H1 (cell line): Measurements from ENCODE around the gene MIPEP. TPM values are rescaled to one million over a fixed set of nuclear protein-coding genes. Genes with fewer than 3 reads are reported as not detected.

Source experiments
- CTCF ChIA-PET: fragments of 300-600 bp; sonication (Branson Sonifier 250); formaldehyde crosslinking; loops from one replicate; lab custom pipeline; 2021; ENCODE audit not compliant: partially characterized antibody; lab: Charles Lee
- POLR2A ChIA-PET: fragments of 300-600 bp; sonication (Branson Sonifier 250); formaldehyde crosslinking; loops from one replicate; lab custom pipeline; 2021; ENCODE audit warnings: inconsistent platforms; ENCODE audit not compliant: partially characterized antibody; lab: Charles Lee
- DNase-seq, 2 experiments: peaks; one replicate each; pipeline versions ENCODE4 v3.0.0 to v3.0.0-alpha.2; 2010 to 2022; ENCODE audit warnings: low spot score in 2 of 2, low read depth in 1 of 2, mixed read lengths in 1 of 2
- FAIRE-seq: peaks from 2 replicates; lab custom pipeline; 2011; peaks lifted over from hg19 to GRCh38; lab: Jason Lieb, UNC
- H2AFZ ChIP-seq: 2 replicates; pipeline ENCODE4 v1.8.1; 2012; ENCODE audit warnings: low read length, inconsistent platforms
- H2AK5ac ChIP-seq: 2 replicates; pipeline ENCODE4 v1.6.1; 2013; ENCODE audit warnings: low read depth, low read length
- H2BK120ac ChIP-seq: replicated peaks from 2 replicates; pipeline ENCODE3; 2013; ENCODE audit warnings: low read depth, low read length, inconsistent platforms
- H2BK12ac ChIP-seq: 2 replicates; pipeline ENCODE4 v1.6.1; 2013; ENCODE audit warnings: low read depth, low read length
- H2BK15ac ChIP-seq: 2 replicates; pipeline ENCODE4 v1.6.1; 2013; ENCODE audit warnings: low read length
- H2BK20ac ChIP-seq: 2 replicates; pipeline ENCODE4 v1.6.1; 2013; ENCODE audit warnings: low read length
- H2BK5ac ChIP-seq: 2 replicates; pipeline ENCODE4 v1.6.1; 2013; ENCODE audit warnings: low read depth, low read length
- H3K14ac ChIP-seq: 2 replicates; pipeline ENCODE4 v1.6.1; 2013; ENCODE audit warnings: inconsistent platforms; ENCODE audit not compliant: insufficient read length
- H3K18ac ChIP-seq: 2 replicates; pipeline ENCODE4 v1.6.1; 2013; ENCODE audit warnings: low read length; ENCODE audit errors: extremely low read depth
- H3K23ac ChIP-seq: 2 replicates; pipeline ENCODE4 v1.6.1; 2013; ENCODE audit warnings: inconsistent platforms; ENCODE audit not compliant: insufficient read length
- H3K23me2 ChIP-seq: 2 replicates; pipeline ENCODE4 v1.6.1; 2013; ENCODE audit warnings: low read depth, low read length
- H3K27ac ChIP-seq: 2 replicates; pipeline ENCODE4 v1.6.1; 2011; ENCODE audit warnings: low read depth, low read length, inconsistent platforms
- H3K27me3 ChIP-seq, 4 experiments: replicated peaks in 1 of 4; 1 replicate in 1 of 4; 2 replicates in 3 of 4; pipeline versions ENCODE4 v1.6.1 to v1.8.1; 2011 to 2013; ENCODE audit warnings: low read length in 3 of 4, mild to moderate bottlenecking in 3 of 4, inconsistent platforms in 2 of 4, mixed read lengths in 2 of 4, moderate library complexity in 1 of 4; ENCODE audit not compliant: control insufficient read depth in 3 of 4, insufficient read depth in 3 of 4; ENCODE audit errors: extremely low read depth in 1 of 4
- H3K36me3 ChIP-seq, 4 experiments: 2 replicates each; pipeline versions ENCODE4 v1.6.1 to v1.8.1; 2011 to 2013; ENCODE audit warnings: mild to moderate bottlenecking in 4 of 4, low read length in 3 of 4, moderate library complexity in 2 of 4, control low read depth in 1 of 4, inconsistent platforms in 1 of 4; ENCODE audit not compliant: insufficient read depth in 4 of 4, control insufficient read depth in 2 of 4
- H3K4ac ChIP-seq: replicated peaks from 2 replicates; pipeline ENCODE3; 2013; ENCODE audit warnings: low read length, low read depth, mixed read lengths, inconsistent platforms; ENCODE audit not compliant: insufficient read length
- H3K4me1 ChIP-seq, 4 experiments: replicated peaks in 1 of 4; 1 replicate in 1 of 4; 2 replicates in 3 of 4; pipeline versions ENCODE4 v1.6.1 to v1.8.1; 2011 to 2013; ENCODE audit warnings: low read length in 3 of 4, inconsistent platforms in 2 of 4, mixed read lengths in 1 of 4; ENCODE audit not compliant: insufficient read depth in 4 of 4, control insufficient read depth in 3 of 4
- H3K4me2 ChIP-seq, 2 experiments: 2 replicates each; pipeline versions ENCODE4 v1.6.1 to v1.8.1; 2011 to 2013; ENCODE audit warnings: low read depth in 2 of 2, low read length in 2 of 2, control low read depth in 1 of 2, inconsistent platforms in 1 of 2, mild to moderate bottlenecking in 1 of 2; ENCODE audit not compliant: insufficient read depth in 1 of 2
- H3K4me3 ChIP-seq, 4 experiments: fragments of 200-600, 300-600 bp in 1 of 4; sonication (generic), shearing (Covaris generic), sonication (Bioruptor Twin) in 1 of 4; 2 replicates each; pipeline versions ENCODE4 v1.5.1 to v1.8.1; 2011 to 2016; ENCODE audit warnings: low read length in 4 of 4, low read depth in 3 of 4, control low read depth in 2 of 4, inconsistent platforms in 2 of 4, mild to moderate bottlenecking in 2 of 4, mixed read lengths in 1 of 4, moderate library complexity in 1 of 4; ENCODE audit not compliant: insufficient read depth in 2 of 4; ENCODE audit errors: extremely low read depth in 1 of 4
- H3K56ac ChIP-seq: replicated peaks from 2 replicates; pipeline ENCODE3; 2013; ENCODE audit warnings: low read depth, mild to moderate bottlenecking, mixed read lengths, low read length, inconsistent platforms; ENCODE audit not compliant: insufficient read length
- H3K79me1 ChIP-seq: 2 replicates; pipeline ENCODE4 v1.6.1; 2013; ENCODE audit warnings: low read depth, low read length, control low read depth
- H3K79me2 ChIP-seq, 2 experiments: 2 replicates each; pipeline versions ENCODE4 v1.6.1 to v1.8.1; 2012 to 2013; ENCODE audit warnings: low read length in 2 of 2, mild to moderate bottlenecking in 2 of 2, inconsistent platforms in 1 of 2; ENCODE audit not compliant: insufficient read depth in 2 of 2, control insufficient read depth in 1 of 2
- H3K9ac ChIP-seq, 4 experiments: replicated peaks in 1 of 4; 1 replicate in 1 of 4; 2 replicates in 3 of 4; pipeline versions ENCODE4 v1.6.1 to v1.8.1; 2011 to 2013; ENCODE audit warnings: low read depth in 3 of 4, low read length in 3 of 4, control low read depth in 2 of 4, mild to moderate bottlenecking in 2 of 4, moderate library complexity in 2 of 4, inconsistent platforms in 1 of 4; ENCODE audit errors: extremely low read depth in 1 of 4
- H3K9me3 ChIP-seq, 2 experiments: 2 replicates each; pipeline versions ENCODE4 v1.6.1 to v1.8.1; 2012 to 2013; ENCODE audit warnings: mild to moderate bottlenecking in 2 of 2, moderate library complexity in 2 of 2, control low read depth in 1 of 2, inconsistent platforms in 1 of 2, low read depth in 1 of 2, low read length in 1 of 2, mixed read lengths in 1 of 2; ENCODE audit not compliant: insufficient read depth in 2 of 2
- H4K20me1 ChIP-seq, 2 experiments: replicated peaks in 1 of 2; 2 replicates each; pipeline versions ENCODE3 to v1.8.1; 2011 to 2013; ENCODE audit warnings: inconsistent platforms in 2 of 2, low read length in 2 of 2, mild to moderate bottlenecking in 1 of 2; ENCODE audit not compliant: insufficient read depth in 2 of 2, control insufficient read depth in 1 of 2
- H4K5ac ChIP-seq: 2 replicates; pipeline ENCODE4 v1.6.1; 2013; ENCODE audit warnings: low read length, low read depth, mixed read lengths, inconsistent platforms; ENCODE audit not compliant: insufficient read length
- H4K8ac ChIP-seq: 2 replicates; pipeline ENCODE4 v1.8.0; 2013; ENCODE audit warnings: mild to moderate bottlenecking, moderate library complexity, low read length, inconsistent platforms; ENCODE audit not compliant: insufficient read depth; ENCODE audit errors: extremely low read depth
- H4K91ac ChIP-seq: replicated peaks from 2 replicates; pipeline ENCODE3; 2013; ENCODE audit warnings: low read length, mixed read lengths, inconsistent platforms; ENCODE audit not compliant: insufficient read length
- ATF3 ChIP-seq: IDR thresholded peaks from 2 replicates; pipeline ENCODE4 v1.6.1; 2011; ENCODE audit warnings: low read depth, mild to moderate bottlenecking, low read length; ENCODE audit not compliant: insufficient read depth
- BACH1 ChIP-seq: IDR thresholded peaks from 2 replicates; pipeline ENCODE4 v1.6.1; 2012; ENCODE audit warnings: low read length, improper control_type of control experiment
- CBX5 ChIP-seq: fragments of 300-800, 300-1000 bp; sonication (generic); IDR thresholded peaks from 2 replicates; pipeline ENCODE4 v1.7.1; 2016; ENCODE audit warnings: antibody characterized with exemption, low read length, low read depth
- HDAC2 ChIP-seq, 2 experiments: fragments of 300-600 bp in 1 of 2; sonication (generic) in 1 of 2; IDR thresholded peaks; 2 replicates each; pipeline ENCODE4 v1.6.1; 2011 to 2012; ENCODE audit warnings: low read depth in 2 of 2, low read length in 2 of 2, mild to moderate bottlenecking in 2 of 2, moderate library complexity in 2 of 2, borderline replicate concordance in 1 of 2, inconsistent platforms in 1 of 2
- JUND ChIP-seq: IDR thresholded peaks from 2 replicates; pipeline ENCODE4 v1.6.1; 2011; ENCODE audit warnings: mild to moderate bottlenecking, improper control_type of control experiment, low read length
- MAX ChIP-seq: IDR thresholded peaks from 2 replicates; pipeline ENCODE4 v1.6.1; 2012; ENCODE audit warnings: inconsistent platforms
- RBBP5 ChIP-seq: IDR thresholded peaks from 2 replicates; pipeline ENCODE4 v1.7.1; 2012; ENCODE audit warnings: low read depth, mild to moderate bottlenecking, inconsistent platforms, low read length, moderate library complexity, borderline replicate concordance
- TAF1 ChIP-seq: IDR thresholded peaks from 2 replicates; pipeline ENCODE4 v1.6.1; 2011; ENCODE audit warnings: mild to moderate bottlenecking, low read depth, low read length
- TCF12 ChIP-seq: IDR thresholded peaks from 2 replicates; pipeline ENCODE4 v1.6.1; 2011; ENCODE audit warnings: low read depth, mild to moderate bottlenecking, low read length
- TEAD4 ChIP-seq: IDR thresholded peaks from 2 replicates; pipeline ENCODE4 v1.6.1; 2012; ENCODE audit warnings: low read depth, low read length, inconsistent platforms, mixed read lengths
- WGBS, 2 experiments: shearing (Covaris generic) in 1 of 2; methylation state at CpG; one replicate each; pipeline versions ENCODE4 v1.1.6 to v1.1.7; 2013 to 2015; ENCODE audit warnings: low lambda C conversion rate in 2 of 2, mixed read lengths in 2 of 2, inconsistent platforms in 1 of 2, low coverage in 1 of 2, missing lambda C conversion rate in 1 of 2; ENCODE audit not compliant: insufficient replicate concordance in 2 of 2, insufficient coverage in 1 of 2, insufficient read length in 1 of 2; ENCODE audit errors: extremely low coverage in 1 of 2, missing lambda C conversion rate in 1 of 2; 5-methylcytosine and 5-hydroxymethylcytosine counted together
- polyA plus RNA-seq, 7 experiments: library from polyadenylated mRNA; depleted of rRNA in 3 of 7; stranded (reverse) in 5 of 7; unstranded in 2 of 7; fragments of >200 nt in 5 of 7; fragments of 200-250 nt in 2 of 7; gene quantifications; 1 replicate in 5 of 7; 2 replicates in 1 of 7; 4 replicates in 1 of 7; pipeline versions ENCODE4 v1.2.1 to v1.2.3, GENCODE V29; 2011 to 2013; ENCODE audit warnings: missing spikeins in 2 of 7, mixed read lengths in 2 of 7
- total RNA-seq: library from RNA; stranded (reverse); fragmentation: NEBNext Ultra II Directional; extraction: Animal tissue kit (Norgen Biotek cat#: 25700); gene quantifications from 2 replicates; pipeline ENCODE4 v1.2.1, GENCODE V29; 2021

MIPEP gene
- total and polyA plus RNA-seq, 2 of the 8 experiments (the other 6 are each of a cell fraction or from before 2014, with no cell fraction given): 24.0 to 24.2 TPM

- FAIRE-seq (no peak), DNase-seq (no peak)
- no peaks in the 10 kb centered on the region; a peak in 2 of 8 replicates for H3K36me3 ChIP-seq
- no peaks in the 10 kb centered on the region for H3K9me3 ChIP-seq
- no peaks in the 10 kb centered on the region for H3K4me1 ChIP-seq
- H3K4me3 ChIP-seq: no peak overlapping the region
- H3K18ac ChIP-seq: no peak overlapping the region
- H3K56ac ChIP-seq: no peak overlapping the region
- no peak overlapping the region for H2BK120ac ChIP-seq
- POLR2A ChIA-PET: no interaction called here
- H2AK5ac ChIP-seq: no peak overlapping the region
- H2BK20ac ChIP-seq: no peak overlapping the region
- H2BK12ac ChIP-seq: no peak overlapping the region
- no peaks in the 10 kb centered on the region for H3K79me2 ChIP-seq
- no peak overlapping the region for H3K4ac ChIP-seq
- no peaks in the 10 kb centered on the region for H4K20me1 ChIP-seq
- no peak overlapping the region for H3K9ac ChIP-seq
- H3K23ac ChIP-seq: no peak overlapping the region
- WGBS, 2 experiments: 84% methylated on average over 5 of the region's 5 CpGs; no CpG with 5 or more reads in 1 of the 2 experiments
- H3K4me2 ChIP-seq: no peak overlapping the region
- H4K8ac ChIP-seq: no peak overlapping the region
- no peak overlapping the region for H2AFZ ChIP-seq
- H4K5ac ChIP-seq: no peak overlapping the region
- H2BK15ac ChIP-seq: no peak overlapping the region
- H3K79me1 ChIP-seq: no peaks in the 10 kb centered on the region
- H3K23me2 ChIP-seq: no peaks in the 10 kb centered on the region
- no peak overlapping the region for H3K14ac ChIP-seq
- CTCF ChIA-PET: no interaction called here
- H2BK5ac ChIP-seq: no peak overlapping the region
- no peaks in the 10 kb centered on the region for H3K27me3 ChIP-seq
- H4K91ac ChIP-seq: no peak overlapping the region
- no peak overlapping the region for H3K27ac ChIP-seq
- TF ChIP-seq MAX (no peak), TCF12 (no peak), BACH1 (no peak), HDAC2 (IDR thresholded peaks at IDR 0.05; ENCODE audit: borderline replicate concordance in 1 of 2, low read depth in 2 of 2, low read length in 2 of 2) (no peak), JUND (no peak), CBX5 (no peak), ATF3 (no peak), TEAD4 (no peak), RBBP5 (no peak), TAF1 (no peak)
Measured at GRCh38 chr13:23805122-23805521, 84.1 kb downstream of the MIPEP start.
